HG02852 (cell line): ENCODE data around the gene RASGRF2.

ENCODE experiments used
- ATAC-seq: cut with Tn5 transposase; IDR thresholded peaks from one replicate; pipeline ENCODE4 v1.9.1; 2021; ENCODE audit warnings: mild to moderate bottlenecking, moderate library complexity; ENCODE audit not compliant: unreplicated experiment

RASGRF2 gene

GRCh38 chr5:81166430-81166829 lies 206.3 kb downstream of the RASGRF2 start:
- ATAC-seq = no peak

- no peak for ATAC-seq
These were observed 206.9 kb downstream of the RASGRF2 start for GRCh38 chr5:81167078-81167477.

GRCh38 chr5:81167544-81167943 lies 207.4 kb downstream of the RASGRF2 start:
- no peak for ATAC-seq

GRCh38 chr5:81169924-81170323 lies 209.8 kb downstream of the RASGRF2 start:
- no peak for ATAC-seq

GRCh38 chr5:81171769-81172168 lies 211.6 kb downstream of the RASGRF2 start:
- ATAC-seq = no peak

- no peak for ATAC-seq
These were observed 212.5 kb downstream of the RASGRF2 start for GRCh38 chr5:81172710-81173109.

- ATAC-seq = no peak
These were observed 216.9 kb downstream of the RASGRF2 start for GRCh38 chr5:81177061-81177460.

- no peak for ATAC-seq
These were observed 219.8 kb downstream of the RASGRF2 start for GRCh38 chr5:81179959-81180358.

GRCh38 chr5:81180780-81181460 lies 220.8 kb downstream of the RASGRF2 start:
- no peak for ATAC-seq

- ATAC-seq = no peak
These were observed 221.6 kb downstream of the RASGRF2 start for GRCh38 chr5:81181576-81182316.

GRCh38 chr5:81182396-81183390 lies 222.5 kb downstream of the RASGRF2 start:
- peak; percentile 49 for ATAC-seq

GRCh38 chr5:81183811-81184748 lies 223.9 kb downstream of the RASGRF2 start:
- no peak for ATAC-seq

GRCh38 chr5:81184749-81185110 lies 224.6 kb downstream of the RASGRF2 start:
- ATAC-seq = no peak

- ATAC-seq = no peak
These were observed 227.7 kb downstream of the RASGRF2 start for GRCh38 chr5:81187885-81188284.

- no peak for ATAC-seq
These were observed 228.8 kb downstream of the RASGRF2 start for GRCh38 chr5:81188962-81189361.

GRCh38 chr5:81189875-81190498 lies 229.8 kb downstream of the RASGRF2 start:
- no peak for ATAC-seq

- ATAC-seq = no peak
These were observed 231.7 kb downstream of the RASGRF2 start for GRCh38 chr5:81191726-81192372.

GRCh38 chr5:81192373-81192750 lies 232.2 kb downstream of the RASGRF2 start:
- ATAC-seq = no peak

GRCh38 chr5:81194633-81195334 lies 234.6 kb downstream of the RASGRF2 start:
- peak; percentile 87 for ATAC-seq
